IPS-NIHi11 (cell line): ENCODE results near the gene HVCN1.

Source experiments
- DNase-seq: peaks from one replicate; pipeline ENCODE4 v3.0.0; 2012; ENCODE audit warnings: mixed read lengths, low spot score

Gene HVCN1

GRCh38 chr12:110616471-110617115, 72.3 kb downstream of the HVCN1 start:
- DNase-seq = no peak

GRCh38 chr12:110615171-110615570, 73.7 kb downstream of the HVCN1 start:
- no peak for DNase-seq

GRCh38 chr12:110613771-110614684, 74.9 kb downstream of the HVCN1 start, which contains the start of gene TCTN1:
Gene TCTN1 (plus strand): TSS chr12:110614129. CDS start chr12:110614183, 54 bp downstream.
- peak; percentile 100 for DNase-seq

GRCh38 chr12:110613071-110613770, 75.7 kb downstream of the HVCN1 start:
- DNase-seq = no peak

- no peak for DNase-seq
Measured at GRCh38 chr12:110606253-110606611, 82.7 kb downstream of the HVCN1 start.

- peak; percentile 71 for DNase-seq
Measured at GRCh38 chr12:110602085-110602814, 86.7 kb downstream of the HVCN1 start.

- no peak for DNase-seq
Measured at GRCh38 chr12:110600254-110600653, 88.7 kb downstream of the HVCN1 start.

- no peak for DNase-seq
Measured at GRCh38 chr12:110599334-110599733, 89.6 kb downstream of the HVCN1 start.
